ENCODE measurements around the gene ACBD4. TPM values are rescaled to one million over a fixed set of nuclear protein-coding genes. Genes with fewer than 3 reads are reported as not detected.

ACBD4 gene
- total RNA-seq, 1 experiment from 2014 or later = 21.2 TPM

GRCh38 chr17:45117848-45118646 lies 17.4 kb upstream of the ACBD4 start:
- no TSS peak for BruUV-seq (replicated peaks)
- no peak for DNase-seq
- POLR2A ChIA-PET = interaction anchor here (0.6 kb wide), 1 partner anchor 616 kb away, joined by 3 read pairs; no protein-coding TSS in a partner anchor
- H3K27me3 Mint-ChIP-seq (ENCODE audit: insufficient read depth, unreplicated experiment) = no peaks in the 10 kb centered on the region
- H3K4me1 Mint-ChIP-seq (ENCODE audit: low read depth, unreplicated experiment) = peaks cover 9% of the 10 kb centered on the region
- Histone ChIP-seq H3K9me3 (no peaks in the 10 kb centered on the region), H3K36me3 (ENCODE audit: control insufficient read depth, insufficient read depth, low read length) (peaks cover 2% of the 10 kb centered on the region; the same call in 1 of the 2 replicates), H3K4me3 (ENCODE audit: low read depth, low read length) (no peak overlapping the region), H3K27me3 (replicated peaks; ENCODE audit: control insufficient read depth, insufficient read depth, low read length) (no peaks in the 10 kb centered on the region), H3K4me1 (peaks cover 20% of the 10 kb centered on the region)
- H3K4me3 Mint-ChIP-seq (ENCODE audit: unreplicated experiment) = no peak overlapping the region
- TF ChIP-seq CTCF (IDR thresholded peaks at IDR 0.05; ENCODE audit: insufficient read depth in 1 of 2, low read depth in 1 of 2, low read length in 1 of 2, severe bottlenecking in 1 of 2, unreplicated experiment in 1 of 2) = no peak
- CTCF ChIA-PET = interaction anchor here (1.4 kb wide), 1 partner anchor 18 kb away, joined by 3 read pairs; the partner anchor contains the start of gene ACBD4
- H3K27ac Mint-ChIP-seq (ENCODE audit: unreplicated experiment) = no peak overlapping the region
- H3K36me3 Mint-ChIP-seq (ENCODE audit: insufficient read depth, unreplicated experiment) = peaks cover 47% of the 10 kb centered on the region
- no peaks in the 10 kb centered on the region for H3K9me3 Mint-ChIP-seq (ENCODE audit: unreplicated experiment)
- intact Hi-C loops (cut with micrococcal nuclease; ENCODE audit: unreplicated experiment) = no loop called here

- H3K9me3 Mint-ChIP-seq (ENCODE audit: unreplicated experiment) = no peaks in the 10 kb centered on the region
- H3K27ac Mint-ChIP-seq (ENCODE audit: unreplicated experiment) = no peak overlapping the region
- peaks cover 13% of the 10 kb centered on the region for H3K4me1 Mint-ChIP-seq (ENCODE audit: low read depth, unreplicated experiment)
- H3K4me3 ChIP-seq (ENCODE audit: low read depth, low read length) = no peak overlapping the region
- H3K4me1 ChIP-seq = peaks cover 26% of the 10 kb centered on the region
- intact Hi-C loops (cut with micrococcal nuclease; ENCODE audit: unreplicated experiment) = no loop called here
- H3K27me3 ChIP-seq (replicated peaks; ENCODE audit: control insufficient read depth, insufficient read depth, low read length) = no peaks in the 10 kb centered on the region
- H3K4me3 Mint-ChIP-seq (ENCODE audit: unreplicated experiment) = no peak overlapping the region
- H3K27me3 Mint-ChIP-seq (ENCODE audit: insufficient read depth, unreplicated experiment) = no peaks in the 10 kb centered on the region
- DNase-seq = no peak
- no peaks in the 10 kb centered on the region for H3K9me3 ChIP-seq
- peaks cover 2% of the 10 kb centered on the region; the same call in 1 of the 2 replicates for H3K36me3 ChIP-seq (ENCODE audit: control insufficient read depth, insufficient read depth, low read length)
- ChIA-PET CTCF (interaction anchor here (1.4 kb wide), 1 partner anchor 17 kb away, joined by 3 read pairs; the partner anchor contains the start of gene ACBD4), POLR2A (interaction anchor here (0.6 kb wide), 1 partner anchor 617 kb away, joined by 3 read pairs; no protein-coding TSS in a partner anchor)
- BruUV-seq (replicated peaks) = no TSS peak
- TF ChIP-seq CTCF (IDR thresholded peaks at IDR 0.05; ENCODE audit: insufficient read depth in 1 of 2, low read depth in 1 of 2, low read length in 1 of 2, severe bottlenecking in 1 of 2, unreplicated experiment in 1 of 2) = no peak
- H3K36me3 Mint-ChIP-seq (ENCODE audit: insufficient read depth, unreplicated experiment) = peaks cover 41% of the 10 kb centered on the region
These were observed 16.8 kb upstream of the ACBD4 start for GRCh38 chr17:45118691-45119090.

GRCh38 chr17:45119964-45120363 lies 15.5 kb upstream of the ACBD4 start:
- peaks cover 34% of the 10 kb centered on the region for H3K36me3 Mint-ChIP-seq (ENCODE audit: insufficient read depth, unreplicated experiment)
- ChIA-PET POLR2A (interaction anchor here (0.5 kb wide), 1 partner anchor 25 kb away, joined by 12 read pairs; no protein-coding TSS in a partner anchor), CTCF (interaction anchor here (1.0 kb wide), 1 partner anchor 15 kb away, joined by 7 read pairs; the partner anchor contains the start of gene ACBD4)
- peaks cover 13% of the 10 kb centered on the region for H3K4me1 Mint-ChIP-seq (ENCODE audit: low read depth, unreplicated experiment)
- peaks cover 30% of the 10 kb centered on the region for H3K4me1 ChIP-seq
- no peaks in the 10 kb centered on the region for H3K9me3 ChIP-seq
- no peak for TF ChIP-seq CTCF (IDR thresholded peaks at IDR 0.05; ENCODE audit: insufficient read depth in 1 of 2, low read depth in 1 of 2, low read length in 1 of 2, severe bottlenecking in 1 of 2, unreplicated experiment in 1 of 2)
- peaks cover 2% of the 10 kb centered on the region; the same call in 1 of the 2 replicates for H3K36me3 ChIP-seq (ENCODE audit: control insufficient read depth, insufficient read depth, low read length)
- H3K27me3 Mint-ChIP-seq (ENCODE audit: insufficient read depth, unreplicated experiment) = no peaks in the 10 kb centered on the region
- BruUV-seq (replicated peaks) = no TSS peak
- intact Hi-C loops (cut with micrococcal nuclease; ENCODE audit: unreplicated experiment) = no loop called here
- no peak overlapping the region for H3K4me3 Mint-ChIP-seq (ENCODE audit: unreplicated experiment)
- no peaks in the 10 kb centered on the region for H3K27me3 ChIP-seq (replicated peaks; ENCODE audit: control insufficient read depth, insufficient read depth, low read length)
- H3K4me3 ChIP-seq (ENCODE audit: low read depth, low read length) = no peak overlapping the region
- no peaks in the 10 kb centered on the region for H3K9me3 Mint-ChIP-seq (ENCODE audit: unreplicated experiment)
- DNase-seq = no peak
- H3K27ac Mint-ChIP-seq (ENCODE audit: unreplicated experiment) = no peak overlapping the region

Data from Caco-2 (cell line).